Subcutaneous abdominal adipose tissue (tissue), 5 donors: ENCODE measurements around the gene CHMP1B.
"Not testable (repeated sequence)": the region's sequence is repeated elsewhere in the genome, so short reads cannot be mapped to it uniquely, and the experiment has no call there.

Experiments used
- H3K27ac ChIP-seq: one replicate; pipeline ENCODE4 v1.7.0; 2013; ENCODE audit warnings: low read depth, mild to moderate bottlenecking, inconsistent platforms, low read length, moderate library complexity
- H3K27me3 ChIP-seq, 5 donors: one replicate each; pipeline ENCODE4 v1.7.0; 2013; ENCODE audit warnings: low read length in 5 of 5, inconsistent platforms in 1 of 5; ENCODE audit not compliant: control insufficient read depth in 5 of 5, insufficient read depth in 4 of 5
- H3K36me3 ChIP-seq, 5 donors: one replicate each; pipeline ENCODE4 v1.7.0; 2013; ENCODE audit warnings: low read length in 5 of 5; ENCODE audit not compliant: control insufficient read depth in 5 of 5, insufficient read depth in 5 of 5
- H3K4me1 ChIP-seq, 5 donors: one replicate each; pipeline ENCODE4 v1.7.0; 2013; ENCODE audit warnings: low read length in 5 of 5, mild to moderate bottlenecking in 3 of 5, moderate library complexity in 1 of 5; ENCODE audit not compliant: control insufficient read depth in 5 of 5, insufficient read depth in 5 of 5
- H3K4me3 ChIP-seq, 5 donors: one replicate each; pipeline ENCODE4 v1.7.0; 2013; ENCODE audit warnings: low read length in 5 of 5, low read depth in 1 of 5
- H3K9ac ChIP-seq, 5 donors: one replicate each; pipeline ENCODE4 v1.7.0; 2013; ENCODE audit warnings: low read length in 5 of 5, mild to moderate bottlenecking in 4 of 5, moderate library complexity in 3 of 5
- H3K9me3 ChIP-seq, 5 donors: one replicate each; pipeline ENCODE4 v1.7.0; 2013; ENCODE audit warnings: low read length in 5 of 5; ENCODE audit not compliant: control insufficient read depth in 5 of 5
- donor health status: healthy.
- donor health status: healthy.
- donor health status: healthy.
- donor health status: healthy.
- donor health status: healthy.

Gene CHMP1B

GRCh38 chr18:11892438-11892837 lies 41.2 kb downstream of the CHMP1B start:
- not testable (repeated sequence) for H3K27me3 ChIP-seq, H3K4me3 ChIP-seq, H3K9ac ChIP-seq, H3K9me3 ChIP-seq, H3K27ac ChIP-seq
- peaks cover 0 to 10% (median 6%) of the 10 kb centered on the region in 5 donors for H3K4me1 ChIP-seq
- peaks cover 15 to 68% (median 54%) of the 10 kb centered on the region in 5 donors for H3K36me3 ChIP-seq

GRCh38 chr18:11897781-11898180 lies 46.6 kb downstream of the CHMP1B start:
- Histone ChIP-seq H3K27me3 (no peaks in the 10 kb centered on the region), H3K27ac (no peak overlapping the region), H3K36me3 (peaks cover 6 to 51% (median 36%) of the 10 kb centered on the region in 5 donors), H3K4me1 (peaks cover 0 to 10% (median 6%) of the 10 kb centered on the region in 5 donors), H3K9ac (no peak overlapping the region), H3K4me3 (no peak overlapping the region), H3K9me3 (no peaks in the 10 kb centered on the region)

GRCh38 chr18:11899063-11899462 lies 47.9 kb downstream of the CHMP1B start:
- H3K4me3 ChIP-seq, result no peak overlapping the region
- H3K9me3 ChIP-seq, result no peaks in the 10 kb centered on the region
- no peaks in the 10 kb centered on the region for H3K27me3 ChIP-seq
- no peaks in the 10 kb centered on the region for H3K4me1 ChIP-seq
- H3K27ac ChIP-seq, result no peak overlapping the region
- peaks cover 6 to 51% (median 30%) of the 10 kb centered on the region in 5 donors for H3K36me3 ChIP-seq
- no peak overlapping the region for H3K9ac ChIP-seq

- Histone ChIP-seq H3K36me3 (peaks cover 6 to 43% (median 23%) of the 10 kb centered on the region in 5 donors), H3K27me3 (no peaks in the 10 kb centered on the region), H3K9ac (no peak overlapping the region)
These were observed 50.7 kb downstream of the CHMP1B start for GRCh38 chr18:11901826-11902438.

GRCh38 chr18:11902522-11903292 lies 51.5 kb downstream of the CHMP1B start:
- peaks cover 3 to 42% (median 23%) of the 10 kb centered on the region in 5 donors for H3K36me3 ChIP-seq
- H3K9me3 ChIP-seq, result no peaks in the 10 kb centered on the region
- peaks cover 0 to 14% (median 9%) of the 10 kb centered on the region in 5 donors for H3K4me1 ChIP-seq
- H3K27me3 ChIP-seq, result no peaks in the 10 kb centered on the region
- no peak overlapping the region for H3K4me3 ChIP-seq
- no peak overlapping the region for H3K27ac ChIP-seq
- no peak overlapping the region for H3K9ac ChIP-seq

More at GRCh38 chr18:11901826-11902438, 50.7 kb downstream of the CHMP1B start:
- Histone ChIP-seq H3K9me3 (no peaks in the 10 kb centered on the region), H3K27ac (no peak overlapping the region), H3K4me3 (no peak overlapping the region), H3K4me1 (peaks cover 0 to 7% (median 1%) of the 10 kb centered on the region in 5 donors)
